Measurements from ENCODE around the gene SLC30A7.

DNA sequence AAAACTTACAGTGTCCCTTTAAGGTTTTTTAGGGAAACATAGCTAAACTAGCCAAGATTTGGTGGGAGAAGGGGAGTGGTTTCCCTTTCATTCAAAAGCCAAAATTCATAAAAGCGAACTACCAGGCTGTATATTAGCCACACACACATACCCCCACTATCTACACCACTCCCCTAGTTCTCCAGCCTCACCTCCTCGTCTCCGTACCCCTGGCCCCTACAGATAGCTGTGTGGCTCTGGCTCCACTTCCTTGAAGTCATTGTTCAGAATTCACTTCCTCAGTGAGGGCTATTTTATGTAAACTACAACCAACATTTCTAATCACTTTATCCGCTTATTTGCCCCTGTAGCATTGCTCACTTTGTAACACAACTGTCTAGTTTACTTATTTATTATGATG, 135.0 kb downstream of the SLC30A7 start:
- TF ChIP-seq POLR2A (IDR thresholded peaks at IDR 0.05): no peak
- TF ChIP-seq POLR2AphosphoS5 (IDR thresholded peaks at IDR 0.05; ENCODE audit: insufficient read depth in 1 of 2, low read depth in 1 of 2): no peak
- TF ChIP-seq, protein P1, sequence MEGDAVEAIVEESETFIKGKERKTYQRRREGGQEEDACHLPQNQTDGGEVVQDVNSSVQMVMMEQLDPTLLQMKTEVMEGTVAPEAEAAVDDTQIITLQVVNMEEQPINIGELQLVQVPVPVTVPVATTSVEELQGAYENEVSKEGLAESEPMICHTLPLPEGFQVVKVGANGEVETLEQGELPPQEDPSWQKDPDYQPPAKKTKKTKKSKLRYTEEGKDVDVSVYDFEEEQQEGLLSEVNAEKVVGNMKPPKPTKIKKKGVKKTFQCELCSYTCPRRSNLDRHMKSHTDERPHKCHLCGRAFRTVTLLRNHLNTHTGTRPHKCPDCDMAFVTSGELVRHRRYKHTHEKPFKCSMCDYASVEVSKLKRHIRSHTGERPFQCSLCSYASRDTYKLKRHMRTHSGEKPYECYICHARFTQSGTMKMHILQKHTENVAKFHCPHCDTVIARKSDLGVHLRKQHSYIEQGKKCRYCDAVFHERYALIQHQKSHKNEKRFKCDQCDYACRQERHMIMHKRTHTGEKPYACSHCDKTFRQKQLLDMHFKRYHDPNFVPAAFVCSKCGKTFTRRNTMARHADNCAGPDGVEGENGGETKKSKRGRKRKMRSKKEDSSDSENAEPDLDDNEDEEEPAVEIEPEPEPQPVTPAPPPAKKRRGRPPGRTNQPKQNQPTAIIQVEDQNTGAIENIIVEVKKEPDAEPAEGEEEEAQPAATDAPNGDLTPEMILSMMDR (IDR thresholded peaks at IDR 0.05): no peak
